Mammary epithelial cell (primary cell): ENCODE measurements around the gene SNAP47.

Experiments used
- CTCF ChIP-seq, 2 donors: IDR thresholded peaks in 1 of 2; conservative IDR thresholded peaks in 1 of 2; 2 replicates each; pipeline ENCODE4 v1.5.1; 2011 to 2012; ENCODE audit warnings: inconsistent platforms in 2 of 2, low read length in 2 of 2, mild to moderate bottlenecking in 2 of 2, control low read depth in 1 of 2, low read depth in 1 of 2; ENCODE audit not compliant: insufficient read depth in 1 of 2; ENCODE audit errors: extremely low read depth in 1 of 2
- EZH2 ChIP-seq: IDR thresholded peaks from 2 replicates; pipeline ENCODE4 v1.6.1; 2012; ENCODE audit warnings: low read length, inconsistent platforms, borderline replicate concordance

DNA sequence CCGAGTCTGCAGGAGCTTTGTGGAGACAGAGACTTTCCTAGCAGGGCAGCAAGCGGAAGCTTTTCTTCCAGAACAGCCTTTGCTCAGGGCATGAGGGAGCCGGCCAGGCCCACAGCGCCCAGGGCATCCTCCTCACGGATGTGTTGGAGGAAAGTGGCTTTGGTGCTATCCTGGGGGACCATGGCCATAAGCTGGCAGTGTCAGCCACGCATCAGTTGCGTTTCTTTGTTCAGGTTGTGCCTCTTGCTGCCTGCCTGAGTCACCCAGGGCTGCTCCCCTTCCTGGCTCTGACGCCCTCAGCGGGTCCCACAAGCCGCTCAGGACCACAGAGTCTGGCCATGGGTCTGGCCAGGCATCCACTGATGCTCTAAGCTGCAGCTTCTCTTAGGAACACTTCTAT, 40.6 kb downstream of the SNAP47 start:
- TF ChIP-seq CTCF (conservative IDR thresholded peaks at IDR 0.05 in 1 of 2, IDR thresholded peaks at IDR 0.05 in 1 of 2; ENCODE audit: extremely low read depth in 1 of 2, insufficient read depth in 1 of 2, low read depth in 1 of 2, low read length in 2 of 2) (no peak), EZH2 (no peak)
